Peyer's patch (tissue), 4 donors: ENCODE measurements around the gene TMEM234.

ENCODE experiments used
- CTCF ChIP-seq, 6 experiments: fragments of 450-650 bp in 4 of 6; fragments of 200-600 bp in 2 of 6; sonication (generic) in 1 of 6; IDR thresholded peaks; one replicate each; pipeline ENCODE4 v1.5.1; 2017 to 2019; ENCODE audit warnings: antibody characterized with exemption in 6 of 6, mild to moderate bottlenecking in 3 of 6, moderate library complexity in 1 of 6
- POLR2A ChIP-seq, 2 donors: fragments of 450-650 bp; IDR thresholded peaks; one replicate each; pipeline ENCODE4 v1.5.1; 2017; ENCODE audit warnings: antibody characterized with exemption in 2 of 2, mild to moderate bottlenecking in 2 of 2, moderate library complexity in 2 of 2

GRCh38 chr1:32234792-32235191, 12.6 kb upstream of the TMEM234 start:
- TF ChIP-seq POLR2A (IDR thresholded peaks at IDR 0.05) (no peak), CTCF (IDR thresholded peaks at IDR 0.05) (no peak)
